ENCODE data around the gene FBXW7. TPM values are rescaled to one million over a fixed set of nuclear protein-coding genes. Genes with fewer than 3 reads are reported as not detected.

FBXW7 gene
- polyA plus RNA-seq, 1 of the 3 experiments (the other 2 are of a cell fraction): 7.7 TPM

DNA sequence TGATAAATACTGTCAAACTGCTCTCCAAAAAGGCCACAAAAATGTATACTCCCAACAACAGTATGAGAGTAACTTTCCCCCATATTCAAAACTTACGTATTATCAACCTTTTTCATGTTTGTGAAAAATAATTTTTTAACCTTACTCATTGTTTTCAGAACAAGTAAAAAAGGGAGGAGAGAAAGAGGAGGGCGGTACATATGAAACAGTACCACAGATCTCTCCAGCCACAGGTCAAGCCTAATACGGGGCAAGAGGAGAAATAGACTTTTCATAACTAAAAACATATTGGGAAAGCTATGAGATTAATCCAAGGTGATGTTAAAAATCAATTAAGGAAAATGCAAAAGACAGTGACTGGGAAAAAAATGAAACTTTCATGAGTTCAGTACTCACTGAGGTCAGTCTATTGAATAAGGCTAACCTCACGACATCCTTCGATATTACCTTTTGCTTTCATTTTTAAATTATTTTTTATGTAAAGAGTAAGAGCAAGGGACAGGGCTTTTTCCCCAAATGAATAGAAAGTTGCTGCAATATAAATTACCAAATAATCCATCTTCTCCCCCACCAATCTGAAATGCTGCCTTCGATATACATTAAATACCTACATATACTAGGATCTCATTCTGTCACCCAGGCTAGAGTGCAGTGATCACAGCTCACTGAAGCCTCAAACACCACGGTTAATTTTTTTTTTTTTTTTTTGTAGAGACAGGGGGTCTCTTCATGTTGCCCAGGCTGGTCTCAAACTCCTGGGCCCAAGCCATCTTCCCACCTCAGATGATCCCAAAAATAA, 25.3 kb downstream of the FBXW7 start:
- Histone ChIP-seq H3K36me3 (replicated peaks in 1 of 2; ENCODE audit: control insufficient read depth in 1 of 2, insufficient read depth in 2 of 2, low read length in 1 of 2) (peaks cover 0 to 6% of the 10 kb centered on the region in 2 experiments), H3K4me1 (ENCODE audit: control insufficient read depth in 1 of 2, insufficient read depth in 2 of 2, low read depth in 1 of 2, low read length in 1 of 2) (no peaks in the 10 kb centered on the region; a peak in 2 of 4 replicates), H3K9ac (no peak overlapping the region), H3K27ac (ENCODE audit: low read depth in 2 of 2, low read length in 1 of 2) (no peak overlapping the region), H3K4me3 (ENCODE audit: low read depth in 2 of 2, low read length in 1 of 2) (no peak overlapping the region), H4K20me1 (ENCODE audit: insufficient read depth) (0 out of 2 replicates have a peak, but pooled peaks cover 9% of the 10 kb centered on the region), H3K27me3 (ENCODE audit: insufficient read depth) (no peaks in the 10 kb centered on the region), H3K9me3 (no peaks in the 10 kb centered on the region), H3F3A (replicated peaks; ENCODE audit: insufficient read depth) (no peaks in the 10 kb centered on the region), H3K79me2 (ENCODE audit: insufficient read depth) (peaks cover 93% of the 10 kb centered on the region), H2AFZ (ENCODE audit: low read depth) (no peak overlapping the region), H3K9me2 (no peaks in the 10 kb centered on the region), H3K4me2 (no peak overlapping the region)
- no peak for DNase-seq
- 94% methylated on average over 7 of the region's 7 CpGs for WGBS (ENCODE audit: low lambda C conversion rate)
- POLR2A ChIA-PET: no interaction called here
- no peak for TF ChIP-seq YY1 (IDR thresholded peaks at IDR 0.05; ENCODE audit: low read depth)
- no peak for TF ChIP-seq REST (IDR thresholded peaks at IDR 0.05; ENCODE audit: low read depth, low read length)
- TF ChIP-seq GABPA (IDR thresholded peaks at IDR 0.05; ENCODE audit: low read depth): no peak
- no peak for TF ChIP-seq TAF1 (IDR thresholded peaks at IDR 0.05; ENCODE audit: borderline replicate concordance, low read depth, low read length)
- TF ChIP-seq FOSL2 (IDR thresholded peaks at IDR 0.05; ENCODE audit: borderline replicate concordance, low read depth): no peak
- no peak for TF ChIP-seq RCOR1 (IDR thresholded peaks at IDR 0.05; ENCODE audit: low read length)
- TF ChIP-seq, protein P1, sequence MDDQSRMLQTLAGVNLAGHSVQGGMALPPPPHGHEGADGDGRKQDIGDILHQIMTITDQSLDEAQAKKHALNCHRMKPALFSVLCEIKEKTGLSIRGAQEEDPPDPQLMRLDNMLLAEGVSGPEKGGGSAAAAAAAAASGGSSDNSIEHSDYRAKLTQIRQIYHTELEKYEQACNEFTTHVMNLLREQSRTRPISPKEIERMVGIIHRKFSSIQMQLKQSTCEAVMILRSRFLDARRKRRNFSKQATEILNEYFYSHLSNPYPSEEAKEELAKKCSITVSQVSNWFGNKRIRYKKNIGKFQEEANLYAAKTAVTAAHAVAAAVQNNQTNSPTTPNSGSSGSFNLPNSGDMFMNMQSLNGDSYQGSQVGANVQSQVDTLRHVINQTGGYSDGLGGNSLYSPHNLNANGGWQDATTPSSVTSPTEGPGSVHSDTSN (IDR thresholded peaks at IDR 0.05): no peak
- no peak for TF ChIP-seq TCF12 (IDR thresholded peaks at IDR 0.05)
- TF ChIP-seq CHD2 (IDR thresholded peaks at IDR 0.05; ENCODE audit: low read length, partially characterized antibody): no peak
- no peak for TF ChIP-seq FOXJ3 (CRISPR knock-in tag; IDR thresholded peaks at IDR 0.05)
- TF ChIP-seq, protein P2, sequence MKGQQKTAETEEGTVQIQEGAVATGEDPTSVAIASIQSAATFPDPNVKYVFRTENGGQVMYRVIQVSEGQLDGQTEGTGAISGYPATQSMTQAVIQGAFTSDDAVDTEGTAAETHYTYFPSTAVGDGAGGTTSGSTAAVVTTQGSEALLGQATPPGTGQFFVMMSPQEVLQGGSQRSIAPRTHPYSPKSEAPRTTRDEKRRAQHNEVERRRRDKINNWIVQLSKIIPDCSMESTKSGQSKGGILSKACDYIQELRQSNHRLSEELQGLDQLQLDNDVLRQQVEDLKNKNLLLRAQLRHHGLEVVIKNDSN (IDR thresholded peaks at IDR 0.05; ENCODE audit: borderline replicate concordance, low read depth): no peak
- TF ChIP-seq EZH2phosphoT487 (IDR thresholded peaks at IDR 0.05; ENCODE audit: borderline replicate concordance, low read depth): no peak
- no peak for TF ChIP-seq MXI1 (IDR thresholded peaks at IDR 0.05; ENCODE audit: low read depth, low read length)
- CTCF ChIA-PET: interaction anchor here (2.3 kb wide), 1 partner anchor 9 kb away, joined by 8 read pairs; no protein-coding TSS in a partner anchor
